Measurements from ENCODE around the gene HYAL3.

Gene HYAL3

GRCh38 chr3:50300681-50301254 lies 1.6 kb upstream of the HYAL3 start:
- DNase-seq (ENCODE audit: low spot score) = peak; percentile 78
- TF ChIP-seq CTCF (IDR thresholded peaks at IDR 0.05) = no peak
- H3K27ac ChIP-seq = peak overlapping the region; percentile 91 to 92
- peak overlapping the region; percentile 74 for H3K4me3 ChIP-seq

- H3K27ac ChIP-seq = peak overlapping the region; percentile 91 to 92
- no peak for DNase-seq (ENCODE audit: low spot score)
- H3K4me3 ChIP-seq = peak overlapping the region; percentile 74
- no peak for TF ChIP-seq CTCF (IDR thresholded peaks at IDR 0.05)
Observed at GRCh38 chr3:50299929-50300680, 900 bp upstream of the HYAL3 start.

- no peak for DNase-seq (ENCODE audit: low spot score)
- no peak for TF ChIP-seq CTCF (IDR thresholded peaks at IDR 0.05)
- Histone ChIP-seq H3K27ac (peak overlapping the region; percentile 91 to 92), H3K4me3 (peak overlapping the region; percentile 74)
Observed at GRCh38 chr3:50299638-50299928, 378 bp upstream of the HYAL3 start.

- DNase-seq (ENCODE audit: low spot score) = peak; percentile 77
- peak overlapping the region; percentile 91 to 92 for H3K27ac ChIP-seq
- H3K4me3 ChIP-seq = peak overlapping the region; percentile 74
- TF ChIP-seq CTCF (IDR thresholded peaks at IDR 0.05) = no peak
Observed at GRCh38 chr3:50297896-50298725, 1.1 kb downstream of the HYAL3 start.

- DNase-seq (ENCODE audit: low spot score) = no peak
- no peak overlapping the region for H3K4me3 ChIP-seq
- TF ChIP-seq CTCF (IDR thresholded peaks at IDR 0.05) = no peak
- no peak overlapping the region for H3K27ac ChIP-seq
Observed at GRCh38 chr3:50297384-50297775, 1.8 kb downstream of the HYAL3 start.

GRCh38 chr3:50296721-50297383 lies 2.4 kb downstream of the HYAL3 start:
- Histone ChIP-seq H3K4me3 (no peak overlapping the region), H3K27ac (no peak overlapping the region)
- no peak for TF ChIP-seq CTCF (IDR thresholded peaks at IDR 0.05)
- peak; percentile 75 for DNase-seq (ENCODE audit: low spot score)
